Measurements from ENCODE around the gene LARGE1.

The LARGE1 gene

GRCh38 chr22:33920197-33920540 is at the start of gene LARGE1:
Gene LARGE1 (minus strand): TSS chr22:33920476.
- no peak for DNase-seq (ENCODE audit: low read depth)

GRCh38 chr22:33969045-33969444 is 48.8 kb upstream of the LARGE1 start:
- DNase-seq (ENCODE audit: low read depth) = no peak

GRCh38 chr22:33964121-33964520 is 43.8 kb upstream of the LARGE1 start:
- DNase-seq (ENCODE audit: low read depth) = no peak

GRCh38 chr22:33962409-33962808 is 42.1 kb upstream of the LARGE1 start:
- no peak for DNase-seq (ENCODE audit: low read depth)

GRCh38 chr22:33958741-33959140 is 38.5 kb upstream of the LARGE1 start:
- DNase-seq (ENCODE audit: low read depth) = no peak

- no peak for DNase-seq (ENCODE audit: low read depth)
Observed at GRCh38 chr22:33957086-33957485, 36.8 kb upstream of the LARGE1 start.

- DNase-seq (ENCODE audit: low read depth) = no peak
Observed at GRCh38 chr22:33952776-33953175, 32.5 kb upstream of the LARGE1 start.

GRCh38 chr22:33940741-33941140 is 20.5 kb upstream of the LARGE1 start:
- DNase-seq (ENCODE audit: low read depth) = no peak

- no peak for DNase-seq (ENCODE audit: low read depth)
Observed at GRCh38 chr22:33932997-33933396, 12.7 kb upstream of the LARGE1 start.

- no peak for DNase-seq (ENCODE audit: low read depth)
Observed at GRCh38 chr22:33931406-33931805, 11.1 kb upstream of the LARGE1 start.

GRCh38 chr22:33927752-33928151 is 7.5 kb upstream of the LARGE1 start:
- no peak for DNase-seq (ENCODE audit: low read depth)

- no peak for DNase-seq (ENCODE audit: low read depth)
Observed at GRCh38 chr22:33925194-33925593, 4.9 kb upstream of the LARGE1 start.

- DNase-seq (ENCODE audit: low read depth) = peak; percentile 34
Observed at GRCh38 chr22:33923660-33924246, 3.5 kb upstream of the LARGE1 start.

GRCh38 chr22:33923033-33923432 is 2.8 kb upstream of the LARGE1 start:
- peak; percentile 19 for DNase-seq (ENCODE audit: low read depth)

GRCh38 chr22:33922349-33922681 is 2.0 kb upstream of the LARGE1 start:
- no peak for DNase-seq (ENCODE audit: low read depth)

GRCh38 chr22:33921525-33922348 is 1.5 kb upstream of the LARGE1 start:
- DNase-seq (ENCODE audit: low read depth) = no peak

GRCh38 chr22:33920927-33921524 is 750 bp upstream of the LARGE1 start:
- DNase-seq (ENCODE audit: low read depth) = peak; percentile 81

- DNase-seq (ENCODE audit: low read depth) = no peak
Observed at GRCh38 chr22:33919391-33920196, 682 bp downstream of the LARGE1 start.

- no peak for DNase-seq (ENCODE audit: low read depth)
Observed at GRCh38 chr22:33918676-33919365, 1.5 kb downstream of the LARGE1 start.

GRCh38 chr22:33917744-33918406 is 2.4 kb downstream of the LARGE1 start:
- no peak for DNase-seq (ENCODE audit: low read depth)

- DNase-seq (ENCODE audit: low read depth) = no peak
Observed at GRCh38 chr22:33914699-33915098, 5.6 kb downstream of the LARGE1 start.

GRCh38 chr22:33914131-33914530 is 6.1 kb downstream of the LARGE1 start:
- no peak for DNase-seq (ENCODE audit: low read depth)
